GM19438 (cell line): Measurements from ENCODE around the gene CFAP65.

Source experiments
- ATAC-seq: cut with Tn5 transposase; IDR thresholded peaks from one replicate; pipeline ENCODE4 v1.9.1; 2021; ENCODE audit warnings: low read depth; ENCODE audit not compliant: unreplicated experiment

Gene CFAP65

GRCh38 chr2:218953366-218953954, 87.9 kb downstream of the CFAP65 start:
- no peak for ATAC-seq
